GM19240 (cell line): ENCODE results near the gene KAT7.

Experiments
- DNase-seq: peaks from one replicate; pipeline ENCODE4 v3.0.0; 2011; ENCODE audit warnings: low spot score; ENCODE audit not compliant: insufficient read length

KAT7 gene

GRCh38 chr17:49869038-49869374, 80.5 kb downstream of the KAT7 start:
- no peak for DNase-seq

GRCh38 chr17:49870298-49870697, 81.8 kb downstream of the KAT7 start:
- no peak for DNase-seq

GRCh38 chr17:49871211-49871610, 82.7 kb downstream of the KAT7 start:
- no peak for DNase-seq

- no peak for DNase-seq
These were observed 84.4 kb downstream of the KAT7 start for GRCh38 chr17:49872754-49873377.

GRCh38 chr17:49873466-49873865, 85.0 kb downstream of the KAT7 start:
- no peak for DNase-seq

- no peak for DNase-seq
These were observed 85.4 kb downstream of the KAT7 start for GRCh38 chr17:49873926-49874325.

- DNase-seq, result no peak
These were observed 86.4 kb downstream of the KAT7 start for GRCh38 chr17:49874911-49875310.

GRCh38 chr17:49875685-49876084, 87.2 kb downstream of the KAT7 start:
- DNase-seq, result no peak

GRCh38 chr17:49878931-49879904, 90.7 kb downstream of the KAT7 start:
- DNase-seq, result no peak

GRCh38 chr17:49880291-49881053, 92.0 kb downstream of the KAT7 start:
- peak; percentile 95 for DNase-seq

GRCh38 chr17:49881054-49881402, 92.5 kb downstream of the KAT7 start:
- no peak for DNase-seq

- no peak for DNase-seq
These were observed 94.0 kb downstream of the KAT7 start for GRCh38 chr17:49882434-49882833.
